GM19467 (cell line): ENCODE results near the gene C20orf204.
"Not testable (repeated sequence)": the region's sequence is repeated elsewhere in the genome, so short reads cannot be mapped to it uniquely, and the experiment has no call there.

Experiments
- ATAC-seq: cut with Tn5 transposase; IDR thresholded peaks from one replicate; pipeline ENCODE4 v1.9.1; 2021; ENCODE audit warnings: mild to moderate bottlenecking, moderate library complexity; ENCODE audit not compliant: unreplicated experiment

Gene C20orf204, protein sequence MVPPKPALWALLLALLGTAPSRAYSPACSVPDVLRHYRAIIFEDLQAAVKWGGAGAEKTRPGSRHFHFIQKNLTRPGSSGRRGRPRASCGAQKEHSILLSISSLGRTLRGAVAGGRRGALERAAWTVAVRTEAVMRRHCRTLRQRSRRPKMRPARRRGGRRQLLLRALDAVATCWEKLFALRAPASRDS

DNA sequence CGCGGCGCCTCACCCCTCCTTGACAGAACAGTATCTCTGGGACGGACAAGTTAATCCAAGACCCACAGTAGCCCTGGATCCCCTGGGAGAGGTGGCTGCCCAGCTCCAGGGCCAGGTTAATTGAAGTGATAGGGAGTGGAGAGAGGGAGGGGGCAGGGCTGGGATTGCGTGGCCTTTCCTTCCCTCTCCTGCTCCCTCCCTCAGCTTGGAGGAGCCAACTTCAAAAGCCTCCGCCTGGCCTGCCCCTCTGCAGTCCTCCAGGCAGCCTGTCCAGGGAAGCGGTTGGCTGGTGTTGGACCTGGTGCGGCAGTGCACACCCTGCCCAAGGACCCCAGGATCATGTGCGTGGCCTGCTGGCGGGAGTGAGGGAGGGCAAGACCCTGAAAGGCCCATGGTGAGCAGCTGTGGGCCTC is at the start of gene C20orf204:
Gene C20orf204, plus strand, starts transcription at position 250 of the 413 bp plus-strand sequence. Its CDS starts 142 bp downstream, at position 392.
- no peak for ATAC-seq

DNA sequence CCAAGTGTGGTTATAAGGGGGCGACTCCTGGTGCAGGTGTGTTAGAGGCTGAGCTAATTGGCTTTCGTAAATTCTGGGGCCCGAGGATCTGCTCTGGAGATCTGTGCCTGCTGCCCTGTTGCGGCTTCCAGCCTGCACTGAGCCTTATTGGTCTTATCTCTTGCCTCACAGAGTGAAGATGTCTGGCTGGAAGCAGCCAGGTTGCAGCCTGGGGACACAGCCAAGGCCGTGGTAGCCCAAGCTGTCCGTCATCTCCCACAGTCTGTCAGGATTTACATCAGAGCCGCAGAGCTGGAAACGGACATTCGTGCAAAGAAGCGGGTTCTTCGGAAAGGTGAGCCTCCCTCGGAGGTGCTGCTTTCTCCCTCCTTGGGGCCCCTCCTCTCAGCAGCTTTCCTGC is 35.1 kb upstream of the C20orf204 start:
- no peak for ATAC-seq

DNA sequence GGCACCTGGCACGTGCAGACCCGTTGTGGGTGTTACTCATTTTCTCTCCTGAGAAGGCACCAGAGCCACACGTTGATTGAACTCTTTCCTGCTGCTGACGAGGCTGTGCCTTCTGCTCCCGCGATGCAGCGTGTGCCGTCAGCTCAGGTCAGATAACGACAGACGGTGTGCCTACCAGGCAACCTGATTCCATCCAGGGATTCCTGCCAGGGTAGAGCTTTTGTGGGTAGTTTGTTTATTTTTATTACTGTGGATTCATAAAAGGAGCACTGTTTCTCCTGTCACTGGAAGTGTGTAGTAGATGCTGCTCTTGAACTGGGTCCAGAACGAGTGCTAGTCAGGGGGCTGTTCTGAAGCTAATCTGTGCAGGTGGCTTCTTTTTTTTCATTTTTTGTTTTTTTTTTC is 34.4 kb upstream of the C20orf204 start:
- ATAC-seq: no peak

DNA sequence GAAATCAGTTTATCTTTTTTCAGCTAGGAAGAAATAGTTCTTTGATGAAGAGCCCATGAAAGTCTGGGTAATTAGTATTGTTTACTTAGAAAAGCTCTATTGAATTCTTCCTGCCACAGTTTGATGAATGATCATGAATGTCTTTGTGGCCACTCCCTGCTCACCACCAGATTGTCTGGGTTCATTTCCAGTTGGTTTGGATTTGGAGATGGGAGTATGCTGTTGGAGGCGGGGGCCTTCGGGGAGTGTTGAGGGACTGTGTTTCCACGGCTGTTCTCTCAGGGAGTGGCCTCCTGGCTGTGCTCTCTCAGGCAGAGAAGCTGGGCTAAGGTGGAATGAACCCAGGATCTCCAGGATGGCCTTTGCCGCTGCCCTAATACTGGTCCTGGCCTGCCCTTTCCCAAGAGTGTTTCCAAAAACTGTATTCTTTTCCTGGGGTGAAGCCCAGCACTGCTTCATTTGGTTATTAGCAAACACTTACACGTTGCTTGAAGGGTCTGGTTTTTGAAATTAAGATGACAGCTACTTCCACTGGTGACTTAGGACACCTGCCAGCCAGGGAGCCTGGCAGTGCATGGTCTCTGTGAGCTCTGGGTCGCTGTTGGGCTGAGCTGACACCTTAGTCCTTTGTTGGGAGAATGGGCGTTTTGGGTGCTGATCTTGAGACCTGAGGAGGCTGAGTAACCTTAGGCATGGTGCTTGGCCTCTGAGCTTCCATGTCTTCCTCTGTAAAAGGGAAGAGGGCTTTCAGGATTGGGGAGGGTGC is 31.8 kb upstream of the C20orf204 start:
- no peak for ATAC-seq

DNA sequence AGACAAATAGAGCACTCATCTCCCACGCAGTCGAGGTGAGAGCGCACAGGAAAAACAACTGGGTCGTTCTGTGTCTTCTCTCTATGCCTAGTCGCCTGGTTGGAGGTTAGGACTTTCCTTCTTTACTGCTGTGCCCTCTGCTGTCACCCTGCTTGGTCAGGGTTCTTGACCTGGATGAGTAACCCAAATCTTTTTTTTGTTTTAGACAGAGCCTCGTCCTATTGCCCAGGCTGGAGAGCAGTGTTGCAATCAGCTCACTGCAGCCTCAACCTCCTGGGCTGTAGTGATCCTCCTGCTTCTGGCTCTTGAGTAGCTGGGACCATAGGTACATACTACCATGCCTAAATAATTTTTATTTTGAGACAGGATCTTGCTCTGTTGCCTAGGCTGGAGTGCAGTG is 30.6 kb upstream of the C20orf204 start:
- no peak for ATAC-seq

DNA sequence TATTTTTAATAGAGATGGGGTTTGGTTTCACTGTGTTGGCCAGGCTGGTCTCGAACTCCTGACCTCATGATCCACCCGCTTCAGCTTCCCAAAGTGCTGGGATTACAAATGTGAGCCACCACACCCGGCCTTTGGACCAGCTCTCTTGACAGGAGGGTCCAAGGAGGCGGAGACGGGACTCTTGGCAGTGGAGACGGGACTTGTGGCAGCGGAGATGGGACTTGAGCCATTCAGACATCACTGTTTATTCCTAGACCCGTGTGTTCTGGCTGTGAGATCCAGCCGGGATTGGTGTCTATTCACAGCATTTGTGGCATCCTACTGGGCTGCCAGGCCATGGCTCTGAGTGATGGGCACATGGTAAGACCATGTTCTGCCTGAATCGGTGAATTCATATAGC is 29.5 kb upstream of the C20orf204 start:
- ATAC-seq: no peak

DNA sequence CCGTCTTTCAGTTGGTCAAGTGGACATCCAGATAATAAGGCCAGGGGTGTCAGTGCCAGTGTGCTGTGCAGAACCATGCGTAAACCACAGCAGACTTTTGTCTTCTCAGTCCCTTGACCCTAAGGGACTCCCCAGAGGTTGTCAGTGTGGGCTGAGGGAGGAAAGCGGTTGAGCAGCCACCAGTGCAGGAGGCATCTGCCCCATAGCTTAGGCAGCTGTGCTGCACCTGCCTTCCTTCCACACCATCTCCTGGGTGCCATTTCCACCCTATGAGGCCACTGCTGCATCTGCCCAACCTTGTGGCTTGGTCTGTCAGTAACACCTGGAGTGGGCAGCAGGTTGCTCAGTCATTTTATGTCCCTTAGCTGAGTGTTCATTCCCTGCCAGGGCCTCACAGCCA is 29.1 kb upstream of the C20orf204 start:
- ATAC-seq: no peak

DNA sequence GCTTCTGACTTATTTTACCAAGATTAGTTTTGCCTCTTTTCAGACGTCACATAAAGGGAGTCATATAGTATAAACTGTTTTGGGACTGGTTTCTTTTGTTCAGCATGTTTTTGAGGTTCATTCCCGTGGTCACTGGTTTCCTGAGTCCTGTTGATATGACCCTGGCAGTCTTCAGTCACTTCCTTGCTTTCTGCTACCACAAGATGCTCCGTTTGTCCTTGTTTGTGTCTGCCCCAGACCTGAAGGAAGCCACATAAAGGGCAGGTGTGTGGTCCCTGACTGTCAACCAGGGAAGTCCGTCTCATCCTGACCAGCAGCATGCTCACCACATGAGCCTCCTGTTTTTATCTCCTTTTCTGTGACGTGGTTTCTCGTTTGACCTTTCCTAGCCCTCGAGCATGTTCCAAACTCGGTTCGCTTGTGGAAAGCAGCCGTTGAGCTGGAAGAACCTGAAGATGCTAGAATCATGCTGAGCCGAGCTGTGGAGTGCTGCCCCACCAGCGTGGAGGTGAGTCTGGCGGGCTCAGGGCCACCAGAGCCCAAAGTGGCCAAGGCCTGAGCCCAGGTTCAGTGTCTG is 26.1 kb upstream of the C20orf204 start:
- ATAC-seq: no peak

DNA sequence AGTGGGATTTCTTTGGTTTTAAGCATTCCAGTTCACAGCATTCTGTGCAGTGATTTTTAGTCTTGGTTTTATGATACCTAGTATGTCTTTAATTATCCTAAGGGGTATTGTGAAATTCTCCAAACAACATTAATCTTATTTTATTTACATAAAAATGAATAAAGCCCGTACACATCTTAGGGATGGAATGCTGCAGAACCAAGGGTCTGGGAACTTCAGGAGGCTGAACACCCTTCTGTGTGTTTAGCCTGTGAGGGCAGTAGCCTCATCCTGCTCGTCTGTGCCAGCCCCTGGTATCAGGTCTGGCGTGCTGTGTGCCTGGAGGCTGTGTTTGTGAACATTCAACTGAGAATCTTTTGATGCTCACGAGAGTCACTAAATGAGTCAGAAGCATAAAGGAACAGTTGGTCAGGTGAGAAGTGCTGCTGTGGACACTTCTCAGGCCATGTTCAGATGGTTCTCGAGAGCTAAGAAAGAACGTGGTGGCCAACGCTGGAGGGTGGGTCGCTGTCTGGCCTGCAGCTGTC is 25.2 kb upstream of the C20orf204 start:
- no peak for ATAC-seq

DNA sequence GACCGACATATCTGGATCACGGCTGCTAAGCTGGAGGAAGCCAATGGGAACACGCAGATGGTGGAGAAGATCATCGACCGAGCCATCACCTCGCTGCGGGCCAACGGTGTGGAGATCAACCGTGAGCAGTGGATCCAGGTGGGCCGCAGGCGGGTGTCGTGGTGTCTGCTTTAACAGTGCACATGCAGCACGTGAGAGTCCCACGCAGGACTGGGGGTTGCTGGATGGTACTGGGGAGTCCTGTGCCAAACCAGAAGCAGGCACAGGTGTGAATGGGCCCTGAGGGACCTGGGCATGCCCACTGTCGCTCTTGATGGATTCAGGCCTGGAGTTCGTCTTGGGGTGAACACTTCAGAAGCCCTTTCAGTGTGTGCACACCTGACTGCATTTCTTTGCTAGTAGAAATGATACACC is 24.6 kb upstream of the C20orf204 start:
- ATAC-seq: no peak

DNA sequence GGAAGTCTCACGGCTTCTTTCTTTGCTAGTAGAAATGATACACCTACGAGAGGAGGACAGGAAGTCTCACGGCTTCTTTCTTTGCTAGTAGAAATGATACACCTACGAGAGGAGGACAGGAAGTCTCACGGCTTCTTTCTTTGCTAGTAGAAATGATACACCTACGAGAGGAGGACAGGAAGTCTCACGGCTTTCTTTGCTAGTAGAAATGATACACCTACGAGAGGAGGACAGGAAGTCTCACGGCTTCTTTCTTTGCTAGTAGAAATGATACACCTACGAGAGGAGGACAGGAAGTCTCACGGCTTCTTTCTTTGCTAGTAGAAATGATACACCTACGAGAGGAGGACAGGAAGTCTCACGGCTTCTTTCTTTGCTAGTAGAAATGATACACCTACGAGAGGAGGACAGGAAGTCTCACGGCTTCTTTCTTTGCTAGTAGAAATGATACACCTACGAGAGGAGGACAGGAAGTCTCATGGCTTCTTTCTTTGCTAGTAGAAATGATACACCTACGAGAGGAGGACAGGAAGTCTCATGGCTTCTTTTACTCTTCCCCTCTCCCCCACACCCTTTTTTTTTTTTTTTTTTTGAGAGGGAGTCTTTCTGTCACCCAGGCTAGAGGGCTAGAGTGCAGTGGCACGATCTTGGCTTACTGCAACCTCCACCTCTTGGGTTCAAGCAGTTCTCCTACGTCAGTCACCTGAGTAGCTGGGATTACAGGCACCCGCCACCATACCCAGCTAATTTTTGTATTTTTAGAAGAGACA is 23.4 kb upstream of the C20orf204 start:
- not testable (repeated sequence) for ATAC-seq

DNA sequence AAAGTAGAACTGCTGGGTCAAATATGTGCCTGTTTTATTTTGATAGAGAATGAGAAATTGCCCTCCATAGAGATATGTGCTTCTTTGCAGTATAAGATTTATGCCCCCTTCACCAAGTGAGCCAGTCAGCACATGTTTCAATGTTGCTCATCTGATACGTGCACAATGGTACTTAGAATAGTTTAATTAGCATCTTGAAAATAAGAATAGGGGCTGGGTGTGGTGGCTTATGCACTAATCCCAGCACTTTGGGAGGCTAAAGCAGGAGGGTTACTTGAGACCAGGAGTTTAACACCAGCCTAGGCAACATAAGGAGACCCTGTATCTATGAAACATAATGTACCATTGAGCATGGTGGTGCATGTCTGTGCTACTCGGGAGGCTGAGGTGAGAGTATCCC is 20.3 kb upstream of the C20orf204 start:
- no peak for ATAC-seq

DNA sequence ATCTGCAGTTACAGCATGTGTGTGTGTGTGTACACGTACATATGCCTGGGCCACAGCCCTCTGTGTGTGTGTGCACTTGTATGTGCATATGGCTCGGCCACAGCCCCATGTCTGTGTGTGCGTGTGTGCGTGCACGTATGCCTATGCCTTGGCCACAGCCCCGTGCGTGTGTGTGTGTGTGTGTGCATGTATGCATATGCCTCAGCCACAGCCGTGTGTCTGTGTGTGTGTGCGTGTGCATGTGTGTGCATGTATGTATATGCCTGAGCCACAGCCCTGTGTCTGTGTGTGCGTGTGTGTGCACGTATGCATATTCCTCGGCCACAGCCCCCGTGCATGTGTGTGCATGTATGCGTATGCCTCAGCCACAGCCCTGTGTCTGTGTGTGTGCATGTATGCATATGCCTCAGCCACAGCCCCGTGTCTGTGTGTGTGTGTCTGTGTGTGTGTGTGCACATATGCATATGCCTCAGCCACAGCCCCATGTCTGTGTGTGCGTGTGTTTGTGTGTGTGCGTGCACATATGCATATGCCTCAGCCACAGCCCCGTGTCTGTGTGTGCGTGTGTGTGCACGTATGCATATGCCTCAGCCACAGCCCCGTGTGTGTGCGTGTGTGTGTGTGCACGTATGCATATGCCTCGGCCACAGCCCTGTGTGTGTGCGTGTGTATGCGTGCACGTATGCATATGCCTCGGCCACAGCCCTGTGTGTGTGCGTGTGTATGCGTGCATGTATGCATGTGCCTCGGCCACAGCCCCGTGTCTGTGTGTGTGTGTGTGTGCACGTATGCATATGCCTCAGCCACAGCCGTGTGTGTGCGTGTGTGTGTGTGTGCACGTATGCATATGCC is 14.6 kb upstream of the C20orf204 start:
- ATAC-seq: no peak

DNA sequence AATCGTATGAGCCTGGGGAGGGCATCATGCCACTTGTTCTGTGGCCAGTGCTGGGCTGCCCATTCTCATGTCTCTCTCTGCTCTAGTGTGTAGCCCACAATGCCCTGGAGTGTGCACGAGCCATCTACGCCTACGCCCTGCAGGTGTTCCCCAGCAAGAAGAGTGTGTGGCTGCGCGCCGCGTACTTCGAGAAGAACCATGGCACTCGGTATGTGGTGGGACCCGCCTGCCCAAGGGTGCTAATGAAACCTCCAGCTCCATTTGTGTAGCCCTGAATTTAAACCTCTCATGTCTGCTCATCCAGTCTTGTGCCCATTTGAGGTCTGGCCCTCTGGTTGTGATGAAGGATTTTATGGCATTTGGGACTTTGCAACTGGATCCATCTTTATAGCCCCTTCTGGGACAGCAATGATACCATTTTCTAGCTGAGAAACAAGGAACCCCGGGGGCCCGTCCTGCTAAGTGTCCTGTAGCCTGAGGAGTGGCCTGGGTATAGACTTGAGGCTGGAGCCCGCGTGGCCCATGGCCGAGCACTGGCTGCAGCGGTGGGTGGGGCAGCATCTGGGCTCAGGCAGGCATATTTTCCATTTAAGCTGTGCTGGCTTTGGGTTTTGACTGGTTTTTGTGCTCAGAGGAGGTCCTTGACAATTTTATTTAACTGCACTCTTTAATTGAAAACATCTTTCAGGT is 13.2 kb upstream of the C20orf204 start:
- ATAC-seq: no peak

DNA sequence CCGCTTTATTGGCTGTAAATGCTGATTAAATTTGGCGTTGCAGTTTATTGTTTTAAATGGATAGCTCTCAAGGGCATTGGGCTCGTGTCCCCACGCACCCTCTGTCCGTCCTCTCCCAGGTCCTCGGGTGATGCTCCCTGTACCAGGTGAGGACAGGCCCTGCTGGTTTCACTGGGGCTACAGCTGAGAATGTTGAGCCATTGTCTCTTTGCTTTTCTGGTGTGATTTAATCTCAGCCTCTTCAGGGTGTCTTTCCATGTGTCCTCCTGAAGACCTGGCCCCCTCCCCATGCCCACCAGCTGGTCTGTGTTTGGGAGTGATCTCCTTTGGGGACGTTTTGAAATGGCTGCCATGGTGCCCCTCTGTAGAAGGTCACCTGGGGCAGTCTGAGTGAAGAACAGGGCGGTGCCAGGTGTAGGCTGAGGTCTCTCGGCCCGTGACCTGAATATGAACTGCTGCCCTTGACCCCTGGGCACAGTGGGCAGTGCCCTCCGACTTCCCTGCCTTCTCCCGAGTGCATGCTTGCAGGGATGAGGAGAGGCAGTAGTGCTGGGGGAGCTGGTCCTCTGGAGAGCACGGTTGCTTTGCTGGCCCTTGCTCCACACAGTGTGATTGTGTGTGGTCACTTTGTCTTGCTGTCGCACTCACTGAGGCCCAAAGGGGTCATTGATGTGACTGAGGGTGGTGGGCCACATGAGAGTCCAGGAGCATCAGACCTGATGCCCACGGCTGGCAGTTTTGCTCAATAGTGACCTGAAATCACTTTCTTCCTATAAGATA is 12.4 kb upstream of the C20orf204 start:
- ATAC-seq: no peak

DNA sequence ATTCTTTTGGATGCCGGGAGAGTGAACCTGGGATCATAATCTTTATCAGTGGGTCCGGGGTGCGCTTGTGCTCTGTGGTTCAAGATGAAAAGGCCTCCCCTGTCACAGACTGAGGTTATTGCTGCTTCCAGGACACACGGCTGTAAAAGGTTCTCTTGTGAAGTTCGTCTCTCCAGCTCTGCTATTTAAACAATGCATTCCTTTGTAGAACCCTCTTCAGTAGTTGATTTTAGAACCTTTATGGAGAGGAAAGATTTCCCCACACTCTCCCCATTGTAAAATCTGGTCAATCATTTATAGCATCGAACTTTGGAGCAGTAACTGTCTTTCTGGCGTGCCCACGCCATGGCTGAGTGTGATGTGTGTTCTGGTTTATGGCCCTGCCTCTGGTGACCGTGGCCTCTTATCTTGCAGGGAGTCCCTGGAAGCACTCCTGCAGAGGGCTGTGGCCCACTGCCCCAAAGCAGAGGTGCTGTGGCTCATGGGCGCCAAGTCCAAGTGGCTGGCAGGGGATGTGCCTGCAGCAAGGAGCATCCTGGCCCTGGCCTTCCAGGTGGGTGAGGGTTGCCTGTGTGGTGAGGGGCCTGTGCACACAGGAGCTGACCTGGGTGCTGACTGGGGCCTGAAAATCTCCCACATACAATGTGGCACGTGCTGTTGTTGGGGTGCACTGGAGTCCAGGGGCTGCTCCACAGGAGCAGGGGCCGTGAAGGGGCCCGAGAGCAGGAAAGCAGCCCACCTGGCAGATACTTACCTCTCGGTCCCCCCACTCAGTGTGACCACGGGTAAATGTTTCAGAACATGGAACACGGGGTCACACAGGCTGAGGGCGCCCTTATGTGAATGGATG is 11.6 kb upstream of the C20orf204 start:
- ATAC-seq: no peak

DNA sequence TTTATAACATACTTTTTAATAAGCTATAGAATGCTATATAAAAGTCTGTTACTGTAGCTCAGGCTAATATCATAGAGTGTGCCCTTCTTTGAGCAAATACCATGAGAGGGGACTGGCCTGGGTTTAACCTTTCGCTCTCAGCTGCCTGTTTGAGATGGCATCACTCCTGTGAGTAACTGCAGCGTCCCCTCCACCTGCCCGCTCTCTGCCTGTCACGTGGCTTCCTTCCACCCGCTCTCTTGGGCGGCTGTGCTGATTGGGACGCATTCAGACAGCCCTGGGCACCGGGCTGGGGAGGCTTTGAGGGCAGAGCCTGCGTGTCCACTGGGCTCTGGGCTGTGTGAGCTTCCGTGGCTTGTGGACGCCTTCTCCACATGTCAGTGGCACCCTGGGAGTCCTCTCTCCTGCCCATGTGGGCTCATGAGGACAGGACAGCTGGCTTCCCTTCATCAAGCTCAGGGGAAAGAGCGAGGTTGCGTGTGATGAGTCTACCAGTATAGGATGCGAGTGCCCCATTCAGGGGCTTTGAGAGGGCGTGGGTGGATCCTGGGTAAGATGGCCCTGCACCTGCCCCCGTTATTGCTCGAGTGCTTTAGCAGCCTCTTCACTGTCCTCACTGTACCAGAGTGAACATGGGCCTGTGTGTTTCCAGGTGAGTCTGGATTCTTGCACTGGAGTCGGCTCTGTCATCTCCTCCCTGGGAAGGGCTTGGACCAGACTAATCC is 10.7 kb upstream of the C20orf204 start:
- no peak for ATAC-seq
